ENCODE measurements around the gene RGS7BP.

GRCh38 chr5:64489857-64490256, 16.0 kb upstream of the RGS7BP start:
- TF ChIP-seq, protein P1, sequence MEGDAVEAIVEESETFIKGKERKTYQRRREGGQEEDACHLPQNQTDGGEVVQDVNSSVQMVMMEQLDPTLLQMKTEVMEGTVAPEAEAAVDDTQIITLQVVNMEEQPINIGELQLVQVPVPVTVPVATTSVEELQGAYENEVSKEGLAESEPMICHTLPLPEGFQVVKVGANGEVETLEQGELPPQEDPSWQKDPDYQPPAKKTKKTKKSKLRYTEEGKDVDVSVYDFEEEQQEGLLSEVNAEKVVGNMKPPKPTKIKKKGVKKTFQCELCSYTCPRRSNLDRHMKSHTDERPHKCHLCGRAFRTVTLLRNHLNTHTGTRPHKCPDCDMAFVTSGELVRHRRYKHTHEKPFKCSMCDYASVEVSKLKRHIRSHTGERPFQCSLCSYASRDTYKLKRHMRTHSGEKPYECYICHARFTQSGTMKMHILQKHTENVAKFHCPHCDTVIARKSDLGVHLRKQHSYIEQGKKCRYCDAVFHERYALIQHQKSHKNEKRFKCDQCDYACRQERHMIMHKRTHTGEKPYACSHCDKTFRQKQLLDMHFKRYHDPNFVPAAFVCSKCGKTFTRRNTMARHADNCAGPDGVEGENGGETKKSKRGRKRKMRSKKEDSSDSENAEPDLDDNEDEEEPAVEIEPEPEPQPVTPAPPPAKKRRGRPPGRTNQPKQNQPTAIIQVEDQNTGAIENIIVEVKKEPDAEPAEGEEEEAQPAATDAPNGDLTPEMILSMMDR (IDR thresholded peaks at IDR 0.05), result no peak
- no peak for TF ChIP-seq POLR2A (IDR thresholded peaks at IDR 0.05)
- TF ChIP-seq POLR2AphosphoS5 (IDR thresholded peaks at IDR 0.05), result no peak
